HepG2 (cell line): ENCODE results near the gene TXNDC12. TPM values are rescaled to one million over a fixed set of nuclear protein-coding genes. Genes with fewer than 3 reads are reported as not detected.

Source experiments
- CEBPG ChIP-seq: IDR thresholded peaks from 2 replicates; pipeline ENCODE4 v1.6.1; 2016
- ELF3 ChIP-seq: IDR thresholded peaks from 2 replicates; pipeline ENCODE4 v1.6.1; 2016; ENCODE audit warnings: missing genetic modification reagents, missing compliant biosample characterization
- KIAA2018 ChIP-seq: sonication (generic); formaldehyde crosslinking; IDR thresholded peaks from 2 replicates; pipeline ENCODE4 v1.5.0; 2020; ENCODE audit warnings: mild to moderate bottlenecking, missing genetic modification reagents, borderline replicate concordance
- PAWR ChIP-seq: sonication (generic); formaldehyde crosslinking; IDR thresholded peaks from 2 replicates; pipeline ENCODE4 v1.4.0; 2020; ENCODE audit warnings: missing genetic modification reagents, mild to moderate bottlenecking, borderline replicate concordance
- POLR2AphosphoS2 ChIP-seq: IDR thresholded peaks from 2 replicates; pipeline ENCODE4 v1.6.1; 2011; ENCODE audit warnings: low read depth, low read length, improper control_type of control experiment
- TERF1 ChIP-seq: sonication (generic); formaldehyde crosslinking; IDR thresholded peaks from 2 replicates; pipeline ENCODE4 v1.8.0; 2022; ENCODE audit warnings: mild to moderate bottlenecking, missing genetic modification reagents, moderate library complexity
- ZNF609 ChIP-seq: sonication (generic); formaldehyde crosslinking; IDR thresholded peaks from 2 replicates; pipeline ENCODE4 v1.4.0; 2020; ENCODE audit warnings: mild to moderate bottlenecking, missing genetic modification reagents, borderline replicate concordance
- ZNF800 ChIP-seq: sonication (generic); formaldehyde crosslinking; IDR thresholded peaks from 2 replicates; pipeline ENCODE4 v1.4.0; 2020; ENCODE audit warnings: missing genetic modification reagents
- polyA plus RNA-seq, 8 experiments: library from polyadenylated mRNA; depleted of rRNA in 3 of 8; stranded (reverse) in 7 of 8; unstranded in 1 of 8; fragments of >200 nt; fragmentation: Illumina TruSeq in 4 of 8; extraction: Trizol in 4 of 8; gene quantifications; 2 replicates each; pipeline versions ENCODE4 v1.2.1 to v1.2.3, GENCODE V29; 2011 to 2016; ENCODE audit warnings: low read depth in 4 of 8, missing spikeins in 1 of 8, mixed read lengths in 1 of 8; ENCODE audit not compliant: insufficient read depth in 1 of 8
- total RNA-seq, 5 experiments: library from RNA; depleted of rRNA; stranded (reverse); fragments of >200 nt; fragmentation: Illumina TruSeq; extraction: Trizol; gene quantifications; 2 replicates each; pipeline ENCODE4 v1.2.3, GENCODE V29; 2016; ENCODE audit warnings: low read depth in 1 of 5

TXNDC12 gene
- total and polyA plus RNA-seq, 2 of the 13 experiments (the other 11 are each of a cell fraction or from before 2014, with no cell fraction given) = 65.6 to 67.2 TPM

- TF ChIP-seq ELF3 (CRISPR knock-in tag) (peak; percentile 60), ZNF609 (CRISPR knock-in tag) (peak; percentile 58; the same call in 1 of the 2 replicates), KIAA2018 (no peak), PAWR (no peak), CEBPG (CRISPR knock-in tag) (peak; percentile 80), TERF1 (CRISPR knock-in tag) (no peak), POLR2AphosphoS2 (no peak), ZNF800 (no peak)
Measured at GRCh38 chr1:52080014-52080415, 25.0 kb upstream of the TXNDC12 start (continued).
